ENCODE measurements around the gene ATP10D. TPM values are rescaled to one million over a fixed set of nuclear protein-coding genes. Genes with fewer than 3 reads are reported as not detected.
A peak's percentile ranks its signal among the peaks of the same experiment; 100 is the strongest.

ATP10D gene
- total RNA-seq, 4 donors from 2014 or later: 13.5 to 28.2 (median 18.0) TPM

DNA sequence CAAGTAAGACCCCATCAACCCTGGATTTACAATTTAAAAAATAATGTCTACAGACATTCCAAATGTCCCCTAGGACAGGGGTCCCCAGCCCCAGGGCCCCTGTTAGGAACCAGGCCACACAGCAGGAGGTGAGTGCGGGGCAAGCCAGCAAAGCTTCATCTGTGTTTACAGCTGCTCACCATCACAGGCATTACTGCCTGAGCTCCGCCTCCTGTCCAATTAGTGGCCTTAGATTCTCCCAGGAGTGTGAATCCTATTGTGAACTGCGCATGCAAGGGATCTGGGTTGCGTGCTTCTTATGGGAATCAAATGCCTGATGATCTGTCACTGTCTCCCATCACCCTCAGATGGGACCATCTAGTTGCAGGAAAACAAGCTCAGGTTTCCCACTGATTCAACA is 146.1 kb downstream of the ATP10D start:
- Histone ChIP-seq H3K4me1 (no peaks in the 10 kb centered on the region), H3K4me3 (no peak overlapping the region), H3K36me3 (no peaks in the 10 kb centered on the region), H3K9me3 (no peaks in the 10 kb centered on the region), H3K27ac (no peak overlapping the region), H3K27me3 (no peaks in the 10 kb centered on the region)
- 83% methylated on average over 4 of the region's 4 CpGs for WGBS, 2 donors
- DNase-seq (ENCODE audit: low spot score in 2 of 2): no peak
- TF ChIP-seq, protein P1, sequence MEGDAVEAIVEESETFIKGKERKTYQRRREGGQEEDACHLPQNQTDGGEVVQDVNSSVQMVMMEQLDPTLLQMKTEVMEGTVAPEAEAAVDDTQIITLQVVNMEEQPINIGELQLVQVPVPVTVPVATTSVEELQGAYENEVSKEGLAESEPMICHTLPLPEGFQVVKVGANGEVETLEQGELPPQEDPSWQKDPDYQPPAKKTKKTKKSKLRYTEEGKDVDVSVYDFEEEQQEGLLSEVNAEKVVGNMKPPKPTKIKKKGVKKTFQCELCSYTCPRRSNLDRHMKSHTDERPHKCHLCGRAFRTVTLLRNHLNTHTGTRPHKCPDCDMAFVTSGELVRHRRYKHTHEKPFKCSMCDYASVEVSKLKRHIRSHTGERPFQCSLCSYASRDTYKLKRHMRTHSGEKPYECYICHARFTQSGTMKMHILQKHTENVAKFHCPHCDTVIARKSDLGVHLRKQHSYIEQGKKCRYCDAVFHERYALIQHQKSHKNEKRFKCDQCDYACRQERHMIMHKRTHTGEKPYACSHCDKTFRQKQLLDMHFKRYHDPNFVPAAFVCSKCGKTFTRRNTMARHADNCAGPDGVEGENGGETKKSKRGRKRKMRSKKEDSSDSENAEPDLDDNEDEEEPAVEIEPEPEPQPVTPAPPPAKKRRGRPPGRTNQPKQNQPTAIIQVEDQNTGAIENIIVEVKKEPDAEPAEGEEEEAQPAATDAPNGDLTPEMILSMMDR (IDR thresholded peaks at IDR 0.05): no peak
- no peak for TF ChIP-seq EP300 (IDR thresholded peaks at IDR 0.05)
- TF ChIP-seq POLR2A (IDR thresholded peaks at IDR 0.05): no peak

DNA sequence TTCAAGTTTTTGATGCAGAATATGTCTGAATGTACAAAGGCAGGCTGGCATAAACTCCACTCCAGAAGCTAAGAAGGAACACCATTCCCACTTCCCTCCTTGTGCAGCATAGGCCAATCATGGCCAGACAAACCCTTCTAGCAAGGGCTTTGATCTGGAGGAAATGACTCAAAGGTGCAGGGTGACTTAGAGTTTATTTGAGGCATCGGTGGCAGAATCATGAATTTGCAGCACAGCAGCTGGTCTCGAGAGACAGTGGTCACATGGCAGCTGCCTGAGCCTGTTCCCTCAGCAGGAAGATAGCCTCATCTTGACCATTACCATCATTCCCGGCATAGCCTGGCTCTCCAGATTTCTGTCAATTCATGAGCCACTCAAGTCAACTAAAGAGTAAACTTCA is 154.5 kb downstream of the ATP10D start:
- Histone ChIP-seq H3K27ac (no peak overlapping the region), H3K36me3 (no peaks in the 10 kb centered on the region), H3K4me1 (peaks cover 0 to 20% (median 10%) of the 10 kb centered on the region in 4 donors), H3K27me3 (no peaks in the 10 kb centered on the region), H3K4me3 (no peak overlapping the region), H3K9me3 (peaks cover 0 to 2% (median 0%) of the 10 kb centered on the region in 4 donors)
- TF ChIP-seq, protein P1 (IDR thresholded peaks at IDR 0.05): no peak
- TF ChIP-seq EP300 (IDR thresholded peaks at IDR 0.05) (no peak), POLR2A (IDR thresholded peaks at IDR 0.05) (no peak)
- 69 to 71% methylated on average over 3 of the region's 3 CpGs for WGBS, 2 donors
- DNase-seq (ENCODE audit: low spot score in 2 of 2): no peak

DNA sequence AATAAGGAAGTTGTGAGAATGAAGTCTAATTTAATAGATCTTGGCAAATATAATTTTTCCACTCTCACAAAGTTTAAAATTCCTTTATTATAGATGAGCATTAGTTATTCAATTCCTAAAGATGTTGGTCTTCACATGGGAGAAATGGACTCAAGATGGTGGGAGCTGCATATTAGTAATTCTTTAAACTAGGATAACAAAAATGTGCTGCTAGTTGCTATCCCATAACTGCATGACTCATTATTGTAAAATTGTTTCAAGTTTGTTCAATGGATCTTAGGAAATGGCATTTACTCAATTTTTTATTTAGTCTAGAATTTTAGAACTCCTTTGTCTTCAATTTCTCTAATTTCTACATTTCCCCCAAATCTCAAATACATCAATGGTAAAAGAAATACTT is 155.8 kb downstream of the ATP10D start:
- Histone ChIP-seq H3K9me3 (peaks cover 0 to 2% (median 0%) of the 10 kb centered on the region in 4 donors), H3K4me1 (peaks cover 0 to 20% (median 10%) of the 10 kb centered on the region in 4 donors), H3K27ac (peak overlapping the region in 1 of 4 donors; percentile 63), H3K27me3 (no peaks in the 10 kb centered on the region), H3K36me3 (no peaks in the 10 kb centered on the region), H3K4me3 (no peak overlapping the region)
- no peak for DNase-seq (ENCODE audit: low spot score in 2 of 2)
- TF ChIP-seq POLR2A (IDR thresholded peaks at IDR 0.05) (no peak), EP300 (IDR thresholded peaks at IDR 0.05) (no peak)
- TF ChIP-seq, protein P1 (IDR thresholded peaks at IDR 0.05): no peak

DNA sequence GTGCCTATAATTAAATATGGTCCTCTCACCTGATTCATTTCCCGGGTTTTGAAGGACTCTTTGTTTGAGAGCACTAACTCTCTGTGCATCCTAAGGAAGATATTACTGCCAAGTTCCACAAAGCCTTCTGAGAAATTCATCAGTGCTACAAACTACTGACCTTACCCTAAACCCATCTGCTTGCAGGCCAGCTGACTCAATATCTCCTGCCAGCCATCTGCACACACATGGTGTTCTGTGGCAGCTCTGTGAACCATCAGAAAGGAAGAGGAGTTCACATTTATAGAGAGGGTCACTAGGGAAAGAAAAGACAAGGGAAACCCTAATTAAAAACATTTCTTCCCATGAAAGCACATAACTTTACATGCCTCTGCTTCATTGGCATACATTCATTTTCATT is 156.7 kb downstream of the ATP10D start:
- Histone ChIP-seq H3K9me3 (peaks cover 0 to 2% (median 0%) of the 10 kb centered on the region in 4 donors), H3K27ac (peak overlapping the region in 1 of 4 donors; percentile 63), H3K27me3 (no peaks in the 10 kb centered on the region), H3K4me3 (no peak overlapping the region), H3K36me3 (no peaks in the 10 kb centered on the region), H3K4me1 (peaks cover 0 to 20% (median 12%) of the 10 kb centered on the region in 4 donors)
- 48 to 56% methylated on average over 1 of the region's 1 CpG for WGBS, 2 donors
- TF ChIP-seq, protein P1 (IDR thresholded peaks at IDR 0.05): no peak
- no peak for TF ChIP-seq POLR2A (IDR thresholded peaks at IDR 0.05)
- TF ChIP-seq EP300 (IDR thresholded peaks at IDR 0.05): no peak
- no peak for DNase-seq (ENCODE audit: low spot score in 2 of 2)

DNA sequence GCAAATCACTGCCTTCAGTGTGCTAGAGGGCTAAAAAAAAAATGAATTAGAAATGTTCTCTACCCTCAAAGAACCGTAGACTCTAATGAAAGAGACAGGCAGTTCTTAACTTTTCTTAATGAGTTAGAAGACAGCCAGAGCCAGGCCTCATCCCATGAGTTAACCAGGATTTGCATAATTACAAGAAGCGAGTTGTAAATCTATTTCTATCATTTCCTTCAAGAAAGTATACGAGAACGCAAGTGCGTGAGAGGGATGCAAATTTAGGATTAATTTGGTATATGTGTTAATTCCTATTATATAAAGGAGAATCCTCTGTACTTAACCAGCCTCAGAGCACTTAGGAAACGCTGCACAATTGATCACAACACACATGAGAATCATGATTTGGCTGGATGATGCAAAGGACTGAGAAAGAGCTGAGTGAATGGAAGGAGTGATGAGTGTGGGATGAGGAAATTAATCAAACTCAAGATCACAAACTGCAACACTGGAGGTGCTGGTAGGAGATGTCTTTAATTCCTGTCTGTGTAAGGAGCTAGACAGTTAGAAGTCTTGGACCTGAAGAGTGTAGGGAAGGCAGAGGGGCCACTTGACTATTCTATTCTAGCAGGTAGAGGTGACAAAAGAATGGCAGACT is 157.2 kb downstream of the ATP10D start:
- 81 to 89% methylated on average over 6 of the region's 6 CpGs for WGBS, 2 donors
- Histone ChIP-seq H3K36me3 (no peaks in the 10 kb centered on the region), H3K4me1 (peaks cover 0 to 20% (median 12%) of the 10 kb centered on the region in 4 donors), H3K27ac (peak overlapping the region in 1 of 4 donors; percentile 63), H3K27me3 (no peaks in the 10 kb centered on the region), H3K4me3 (no peak overlapping the region), H3K9me3 (peaks cover 0 to under 1% (median 0%) of the 10 kb centered on the region in 4 donors)
- DNase-seq (ENCODE audit: low spot score in 2 of 2): no peak
- TF ChIP-seq POLR2A (IDR thresholded peaks at IDR 0.05): no peak
- no peak for TF ChIP-seq EP300 (IDR thresholded peaks at IDR 0.05)
- TF ChIP-seq, protein P1 (IDR thresholded peaks at IDR 0.05): no peak

All from tibial nerve (tissue), 4 donors.